ENCODE measurements around the gene LAPTM5. TPM values are rescaled to one million over a fixed set of nuclear protein-coding genes. Genes with fewer than 3 reads are reported as not detected.

The LAPTM5 gene
- total and polyA plus RNA-seq, 2 of the 8 experiments (the other 6 are each of a cell fraction or from before 2014, with no cell fraction given): 0.37 to 1.4 TPM

- no peak for TF ChIP-seq SAP30 (IDR thresholded peaks at IDR 0.05; ENCODE audit: insufficient read depth, insufficient replicate concordance, low read length)
Observed at GRCh38 chr1:30753660-30754123, 3.9 kb downstream of the LAPTM5 start (continued).
